HepG2 (cell line): ENCODE data around the gene SLC17A9. TPM values are rescaled to one million over a fixed set of nuclear protein-coding genes. Genes with fewer than 3 reads are reported as not detected.

Experiments
- EEA1 ChIP-seq: sonication (generic); formaldehyde crosslinking; IDR thresholded peaks from 2 replicates; pipeline ENCODE4 v1.5.1; 2020; ENCODE audit warnings: mild to moderate bottlenecking, missing genetic modification reagents, borderline replicate concordance
- GABPA ChIP-seq, 2 experiments: IDR thresholded peaks; 2 replicates each; pipeline ENCODE4 v1.6.1; 2011 to 2016; ENCODE audit warnings: low read depth in 2 of 2, low read length in 1 of 2, missing biosample characterization in 1 of 2, missing genetic modification characterization in 1 of 2
- HNRNPK ChIP-seq: fragments of 200-400 bp; formaldehyde crosslinking; IDR thresholded peaks from 2 replicates; pipeline ENCODE4 v1.6.1; 2018; ENCODE audit warnings: low read length, low read depth, moderate library complexity, mild to moderate bottlenecking; ENCODE audit not compliant: poor library complexity, severe bottlenecking
- HOXA9 ChIP-seq: sonication (generic); formaldehyde crosslinking; IDR thresholded peaks from 2 replicates; pipeline ENCODE4 v1.8.1; 2022; ENCODE audit warnings: missing genetic modification reagents, mild to moderate bottlenecking, moderate library complexity, borderline replicate concordance
- HOXD1 ChIP-seq: sonication (generic); formaldehyde crosslinking; IDR thresholded peaks from 2 replicates; pipeline ENCODE4 v1.5.0; 2020; ENCODE audit warnings: missing genetic modification reagents
- NR2F1 ChIP-seq, 2 experiments: fragments of 450-650 bp in 1 of 2; formaldehyde crosslinking in 1 of 2; IDR thresholded peaks; 2 replicates each; pipeline versions ENCODE4 v1.5.0 to v1.6.1; 2016 to 2020; ENCODE audit warnings: mild to moderate bottlenecking in 1 of 2, missing compliant biosample characterization in 1 of 2, missing genetic modification reagents in 1 of 2, moderate library complexity in 1 of 2
- RFX3 ChIP-seq: IDR thresholded peaks from 2 replicates; pipeline ENCODE4 v1.6.1; 2016; ENCODE audit warnings: missing biosample characterization, missing genetic modification reagents
- ZFP36 ChIP-seq: fragments of 150-350 bp; IDR thresholded peaks from 2 replicates; pipeline ENCODE4 v1.6.1; 2018; ENCODE audit warnings: borderline replicate concordance, low read length, low read depth; ENCODE audit not compliant: partially characterized antibody
- ZIK1 ChIP-seq: sonication (generic); formaldehyde crosslinking; IDR thresholded peaks from 2 replicates; pipeline ENCODE4 v1.5.0; 2020; ENCODE audit warnings: mild to moderate bottlenecking, low read depth, missing genetic modification reagents, borderline replicate concordance
- ZNF143 ChIP-seq: sonication (generic); formaldehyde crosslinking; IDR thresholded peaks from 2 replicates; pipeline ENCODE4 v1.4.0; 2020; ENCODE audit warnings: missing genetic modification reagents
- ZNF264 ChIP-seq: sonication (generic); formaldehyde crosslinking; IDR thresholded peaks from 2 replicates; pipeline ENCODE4 v1.4.0; 2020; ENCODE audit warnings: missing genetic modification reagents
- ZNF337 ChIP-seq: sonication (generic); formaldehyde crosslinking; IDR thresholded peaks from 2 replicates; pipeline ENCODE4 v1.5.1; 2020; ENCODE audit warnings: missing genetic modification reagents, low read depth, mild to moderate bottlenecking, borderline replicate concordance
- ZNF451 ChIP-seq: sonication (generic); formaldehyde crosslinking; IDR thresholded peaks from 2 replicates; pipeline ENCODE4 v1.5.0; 2020; ENCODE audit warnings: mild to moderate bottlenecking, missing genetic modification reagents
- ZNF510 ChIP-seq: sonication (generic); formaldehyde crosslinking; IDR thresholded peaks from 2 replicates; pipeline ENCODE4 v1.4.0; 2020; ENCODE audit warnings: low read depth, mild to moderate bottlenecking, missing genetic modification reagents
- ZNF562 ChIP-seq: sonication (generic); formaldehyde crosslinking; IDR thresholded peaks from 2 replicates; pipeline ENCODE4 v1.8.0; 2022; ENCODE audit warnings: missing genetic modification reagents, borderline replicate concordance
- ZNF563 ChIP-seq: sonication (generic); formaldehyde crosslinking; IDR thresholded peaks from 2 replicates; pipeline ENCODE4 v1.8.0; 2022; ENCODE audit warnings: mild to moderate bottlenecking, moderate library complexity, missing genetic modification reagents
- ZNF83 ChIP-seq: sonication (generic); formaldehyde crosslinking; IDR thresholded peaks from 2 replicates; pipeline ENCODE4 v1.4.0; 2020; ENCODE audit warnings: missing genetic modification reagents, mild to moderate bottlenecking, borderline replicate concordance
- ZSCAN9 ChIP-seq: IDR thresholded peaks from 2 replicates; pipeline ENCODE4 v1.6.1; 2016; ENCODE audit warnings: borderline replicate concordance
- polyA plus RNA-seq, 8 experiments: library from polyadenylated mRNA; depleted of rRNA in 3 of 8; stranded (reverse) in 7 of 8; unstranded in 1 of 8; fragments of >200 nt; fragmentation: Illumina TruSeq in 4 of 8; extraction: Trizol in 4 of 8; gene quantifications; 2 replicates each; pipeline versions ENCODE4 v1.2.1 to v1.2.3, GENCODE V29; 2011 to 2016; ENCODE audit warnings: low read depth in 4 of 8, missing spikeins in 1 of 8, mixed read lengths in 1 of 8; ENCODE audit not compliant: insufficient read depth in 1 of 8
- total RNA-seq, 5 experiments: library from RNA; depleted of rRNA; stranded (reverse); fragments of >200 nt; fragmentation: Illumina TruSeq; extraction: Trizol; gene quantifications; 2 replicates each; pipeline ENCODE4 v1.2.3, GENCODE V29; 2016; ENCODE audit warnings: low read depth in 1 of 5
- TF ChIP-seq, protein P1 (sequence below): sonication (generic); formaldehyde crosslinking; IDR thresholded peaks from 2 replicates; pipeline ENCODE4 v1.4.0; 2020; ENCODE audit warnings: missing genetic modification reagents
- TF ChIP-seq, protein P2 (sequence below): sonication (generic); formaldehyde crosslinking; IDR thresholded peaks from 2 replicates; pipeline ENCODE4 v1.4.0; 2020; ENCODE audit warnings: missing genetic modification reagents, mild to moderate bottlenecking, borderline replicate concordance
- TF ChIP-seq, protein P3 (sequence below): sonication (generic); formaldehyde crosslinking; IDR thresholded peaks from 2 replicates; pipeline ENCODE4 v1.5.0; 2020; ENCODE audit warnings: missing genetic modification reagents
- TF ChIP-seq, protein P4 (sequence below): sonication (generic); formaldehyde crosslinking; IDR thresholded peaks from 2 replicates; pipeline ENCODE4 v1.8.0; 2022; ENCODE audit warnings: missing genetic modification reagents, mild to moderate bottlenecking, moderate library complexity, borderline replicate concordance

The SLC17A9 gene
- total and polyA plus RNA-seq, 2 of the 13 experiments (the other 11 are each of a cell fraction or from before 2014, with no cell fraction given) = 110 to 191 TPM

DNA sequence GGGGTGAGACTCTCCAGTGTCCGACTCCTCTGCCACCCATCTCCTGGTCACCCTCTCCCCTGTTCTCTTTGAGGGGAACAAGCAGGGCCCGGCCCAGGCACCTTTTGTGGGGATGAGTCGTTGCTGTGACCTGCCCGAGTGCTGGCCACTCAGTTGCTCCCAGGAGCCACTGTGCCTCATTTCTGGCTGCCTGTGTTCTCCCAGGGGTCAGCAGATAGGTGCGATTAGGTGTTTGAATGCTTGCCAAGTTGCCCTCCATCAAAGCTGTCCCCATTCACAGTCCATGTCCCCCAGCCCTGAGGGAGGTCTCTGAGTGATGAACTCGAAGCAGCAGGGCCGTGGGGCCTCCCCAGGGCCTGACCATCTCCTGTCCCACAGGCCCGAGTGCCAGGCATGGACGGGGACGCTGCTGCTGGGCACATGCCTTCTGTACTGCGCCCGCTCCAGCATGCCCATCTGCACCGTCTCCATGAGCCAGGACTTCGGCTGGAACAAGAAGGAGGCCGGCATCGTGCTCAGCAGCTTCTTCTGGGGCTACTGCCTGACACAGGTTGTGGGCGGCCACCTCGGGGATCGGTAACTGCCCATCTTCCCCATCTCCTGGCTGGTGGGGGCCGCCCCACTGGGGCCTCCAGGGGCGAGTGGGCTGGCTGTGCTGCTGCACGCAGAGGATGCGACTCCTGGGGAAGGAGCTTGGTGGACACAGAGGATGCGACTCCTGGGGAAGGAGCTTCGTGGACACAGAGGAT lies 4.1 kb downstream of the SLC17A9 start (continued):
- TF ChIP-seq, protein P1, sequence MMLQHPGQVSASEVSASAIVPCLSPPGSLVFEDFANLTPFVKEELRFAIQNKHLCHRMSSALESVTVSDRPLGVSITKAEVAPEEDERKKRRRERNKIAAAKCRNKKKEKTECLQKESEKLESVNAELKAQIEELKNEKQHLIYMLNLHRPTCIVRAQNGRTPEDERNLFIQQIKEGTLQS (CRISPR knock-in tag) = no peak
- TF ChIP-seq ZNF562 (CRISPR knock-in tag) (no peak), ZSCAN9 (CRISPR knock-in tag) (no peak), ZNF510 (CRISPR knock-in tag) (no peak), ZIK1 (CRISPR knock-in tag) (no peak), HOXA9 (CRISPR knock-in tag) (peak; percentile 20; the same call in 1 of the 2 replicates), HOXD1 (CRISPR knock-in tag) (no peak), ZNF451 (no peak), ZNF264 (CRISPR knock-in tag) (no peak), ZNF83 (no peak), GABPA (IDR thresholded peaks at IDR 0.05; ENCODE audit: low read depth, low read length) (no peak), GABPA (CRISPR knock-in tag; IDR thresholded peaks at IDR 0.05; ENCODE audit: low read depth) (no peak), ZFP36 (no peak), NR2F1 (CRISPR knock-in tag; IDR thresholded peaks at IDR 0.05) (0 out of 4 replicates have a peak, but pooled peaks of 1 of the 2 experiments have one; percentile 3), ZNF143 (CRISPR knock-in tag) (no peak), ZNF337 (CRISPR knock-in tag) (no peak), RFX3 (CRISPR knock-in tag) (no peak), EEA1 (CRISPR knock-in tag) (no peak), HNRNPK (no peak), ZNF563 (CRISPR knock-in tag) (peak; percentile 68; the same call in 1 of the 2 replicates)
- TF ChIP-seq, protein P2, sequence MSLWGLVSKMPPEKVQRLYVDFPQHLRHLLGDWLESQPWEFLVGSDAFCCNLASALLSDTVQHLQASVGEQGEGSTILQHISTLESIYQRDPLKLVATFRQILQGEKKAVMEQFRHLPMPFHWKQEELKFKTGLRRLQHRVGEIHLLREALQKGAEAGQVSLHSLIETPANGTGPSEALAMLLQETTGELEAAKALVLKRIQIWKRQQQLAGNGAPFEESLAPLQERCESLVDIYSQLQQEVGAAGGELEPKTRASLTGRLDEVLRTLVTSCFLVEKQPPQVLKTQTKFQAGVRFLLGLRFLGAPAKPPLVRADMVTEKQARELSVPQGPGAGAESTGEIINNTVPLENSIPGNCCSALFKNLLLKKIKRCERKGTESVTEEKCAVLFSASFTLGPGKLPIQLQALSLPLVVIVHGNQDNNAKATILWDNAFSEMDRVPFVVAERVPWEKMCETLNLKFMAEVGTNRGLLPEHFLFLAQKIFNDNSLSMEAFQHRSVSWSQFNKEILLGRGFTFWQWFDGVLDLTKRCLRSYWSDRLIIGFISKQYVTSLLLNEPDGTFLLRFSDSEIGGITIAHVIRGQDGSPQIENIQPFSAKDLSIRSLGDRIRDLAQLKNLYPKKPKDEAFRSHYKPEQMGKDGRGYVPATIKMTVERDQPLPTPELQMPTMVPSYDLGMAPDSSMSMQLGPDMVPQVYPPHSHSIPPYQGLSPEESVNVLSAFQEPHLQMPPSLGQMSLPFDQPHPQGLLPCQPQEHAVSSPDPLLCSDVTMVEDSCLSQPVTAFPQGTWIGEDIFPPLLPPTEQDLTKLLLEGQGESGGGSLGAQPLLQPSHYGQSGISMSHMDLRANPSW = no peak; the same call in 1 of the 2 replicates
- TF ChIP-seq, protein P3, sequence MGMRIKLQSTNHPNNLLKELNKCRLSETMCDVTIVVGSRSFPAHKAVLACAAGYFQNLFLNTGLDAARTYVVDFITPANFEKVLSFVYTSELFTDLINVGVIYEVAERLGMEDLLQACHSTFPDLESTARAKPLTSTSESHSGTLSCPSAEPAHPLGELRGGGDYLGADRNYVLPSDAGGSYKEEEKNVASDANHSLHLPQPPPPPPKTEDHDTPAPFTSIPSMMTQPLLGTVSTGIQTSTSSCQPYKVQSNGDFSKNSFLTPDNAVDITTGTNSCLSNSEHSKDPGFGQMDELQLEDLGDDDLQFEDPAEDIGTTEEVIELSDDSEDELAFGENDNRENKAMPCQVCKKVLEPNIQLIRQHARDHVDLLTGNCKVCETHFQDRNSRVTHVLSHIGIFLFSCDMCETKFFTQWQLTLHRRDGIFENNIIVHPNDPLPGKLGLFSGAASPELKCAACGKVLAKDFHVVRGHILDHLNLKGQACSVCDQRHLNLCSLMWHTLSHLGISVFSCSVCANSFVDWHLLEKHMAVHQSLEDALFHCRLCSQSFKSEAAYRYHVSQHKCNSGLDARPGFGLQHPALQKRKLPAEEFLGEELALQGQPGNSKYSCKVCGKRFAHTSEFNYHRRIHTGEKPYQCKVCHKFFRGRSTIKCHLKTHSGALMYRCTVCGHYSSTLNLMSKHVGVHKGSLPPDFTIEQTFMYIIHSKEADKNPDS (CRISPR knock-in tag) = no peak
- TF ChIP-seq, protein P4, sequence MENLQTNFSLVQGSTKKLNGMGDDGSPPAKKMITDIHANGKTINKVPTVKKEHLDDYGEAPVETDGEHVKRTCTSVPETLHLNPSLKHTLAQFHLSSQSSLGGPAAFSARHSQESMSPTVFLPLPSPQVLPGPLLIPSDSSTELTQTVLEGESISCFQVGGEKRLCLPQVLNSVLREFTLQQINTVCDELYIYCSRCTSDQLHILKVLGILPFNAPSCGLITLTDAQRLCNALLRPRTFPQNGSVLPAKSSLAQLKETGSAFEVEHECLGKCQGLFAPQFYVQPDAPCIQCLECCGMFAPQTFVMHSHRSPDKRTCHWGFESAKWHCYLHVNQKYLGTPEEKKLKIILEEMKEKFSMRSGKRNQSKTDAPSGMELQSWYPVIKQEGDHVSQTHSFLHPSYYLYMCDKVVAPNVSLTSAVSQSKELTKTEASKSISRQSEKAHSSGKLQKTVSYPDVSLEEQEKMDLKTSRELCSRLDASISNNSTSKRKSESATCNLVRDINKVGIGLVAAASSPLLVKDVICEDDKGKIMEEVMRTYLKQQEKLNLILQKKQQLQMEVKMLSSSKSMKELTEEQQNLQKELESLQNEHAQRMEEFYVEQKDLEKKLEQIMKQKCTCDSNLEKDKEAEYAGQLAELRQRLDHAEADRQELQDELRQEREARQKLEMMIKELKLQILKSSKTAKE (CRISPR knock-in tag) = no peak
